HG02798 (cell line): ENCODE data around the gene NME5.

ENCODE experiments used
- ATAC-seq: cut with Tn5 transposase; IDR thresholded peaks from one replicate; pipeline ENCODE4 v1.9.1; 2021; ENCODE audit warnings: mild to moderate bottlenecking; ENCODE audit not compliant: unreplicated experiment, poor library complexity

NME5 gene

GRCh38 chr5:138140268-138140667 is 1.0 kb upstream of the NME5 start:
- no peak for ATAC-seq

- no peak for ATAC-seq
These were observed 508 bp upstream of the NME5 start for GRCh38 chr5:138139781-138140090.

- no peak for ATAC-seq
These were observed 6.7 kb downstream of the NME5 start for GRCh38 chr5:138132543-138132942.

GRCh38 chr5:138129347-138129746 is 9.9 kb downstream of the NME5 start:
- no peak for ATAC-seq

GRCh38 chr5:138128334-138128733 is 10.9 kb downstream of the NME5 start:
- no peak for ATAC-seq

GRCh38 chr5:138115254-138115653 is 24.0 kb downstream of the NME5 start:
- no peak for ATAC-seq

GRCh38 chr5:138111937-138112336 is 27.3 kb downstream of the NME5 start:
- no peak for ATAC-seq

GRCh38 chr5:138111181-138111580 is 28.0 kb downstream of the NME5 start:
- ATAC-seq, result no peak

- no peak for ATAC-seq
These were observed 28.8 kb downstream of the NME5 start for GRCh38 chr5:138110266-138110963.

GRCh38 chr5:138109463-138110265 is 29.6 kb downstream of the NME5 start:
- no peak for ATAC-seq

GRCh38 chr5:138107213-138107612 is 32.0 kb downstream of the NME5 start:
- no peak for ATAC-seq

- no peak for ATAC-seq
These were observed 33.5 kb downstream of the NME5 start for GRCh38 chr5:138105709-138106108.

- ATAC-seq, result no peak
These were observed 36.0 kb downstream of the NME5 start for GRCh38 chr5:138103319-138103637.

GRCh38 chr5:138102454-138103318 is 36.5 kb downstream of the NME5 start:
- no peak for ATAC-seq

- ATAC-seq, result no peak
These were observed 42.0 kb downstream of the NME5 start for GRCh38 chr5:138096997-138097828.

- ATAC-seq, result no peak
These were observed 42.9 kb downstream of the NME5 start for GRCh38 chr5:138096363-138096762.

GRCh38 chr5:138095100-138095907 is 43.9 kb downstream of the NME5 start:
- ATAC-seq, result no peak

GRCh38 chr5:138093036-138093435 is 46.2 kb downstream of the NME5 start:
- ATAC-seq, result no peak

- no peak for ATAC-seq
These were observed 46.9 kb downstream of the NME5 start for GRCh38 chr5:138092301-138092700.

GRCh38 chr5:138091685-138092084 is 47.5 kb downstream of the NME5 start:
- ATAC-seq, result no peak
